Measurements from ENCODE around the gene PBRM1. TPM values are rescaled to one million over a fixed set of nuclear protein-coding genes. Genes with fewer than 3 reads are reported as not detected.
A peak's percentile ranks its signal among the peaks of the same experiment; 100 is the strongest.

Gene PBRM1
- total RNA-seq, 1 donor, result 74.3 TPM

GRCh38 chr3:52574056-52574965 lies 111.4 kb downstream of the PBRM1 start:
- no peak overlapping the region for H3K4me3 ChIP-seq (ENCODE audit: low read depth, low read length)
- peak; percentile 19 for DNase-seq (ENCODE audit: low read depth)
- no peak for TF ChIP-seq CTCF (IDR thresholded peaks at IDR 0.05; ENCODE audit: insufficient read depth, low read depth, low read length)

GRCh38 chr3:52572221-52572620 lies 113.5 kb downstream of the PBRM1 start:
- DNase-seq (ENCODE audit: low read depth), result no peak
- no peak for TF ChIP-seq CTCF (IDR thresholded peaks at IDR 0.05; ENCODE audit: insufficient read depth, low read depth, low read length)
- H3K4me3 ChIP-seq (ENCODE audit: low read depth, low read length), result no peak overlapping the region

- DNase-seq (ENCODE audit: low read depth), result peak; percentile 46
- H3K4me3 ChIP-seq (ENCODE audit: low read depth, low read length), result no peak overlapping the region
- no peak for TF ChIP-seq CTCF (IDR thresholded peaks at IDR 0.05; ENCODE audit: insufficient read depth, low read depth, low read length)
Observed at GRCh38 chr3:52570076-52570475, 115.6 kb downstream of the PBRM1 start.

GRCh38 chr3:52568069-52568468 lies 117.6 kb downstream of the PBRM1 start:
- TF ChIP-seq CTCF (IDR thresholded peaks at IDR 0.05; ENCODE audit: insufficient read depth, low read depth, low read length), result no peak
- no peak for DNase-seq (ENCODE audit: low read depth)

GRCh38 chr3:52563984-52564383 lies 121.7 kb downstream of the PBRM1 start:
- DNase-seq (ENCODE audit: low read depth), result no peak
- TF ChIP-seq CTCF (IDR thresholded peaks at IDR 0.05; ENCODE audit: insufficient read depth, low read depth, low read length), result no peak
- H3K4me3 ChIP-seq (ENCODE audit: low read depth, low read length), result no peak overlapping the region

More at GRCh38 chr3:52568069-52568468, 117.6 kb downstream of the PBRM1 start:
- H3K4me3 ChIP-seq (ENCODE audit: low read depth, low read length), result no peak overlapping the region

GRCh38 chr3:52561028-52561747 lies 124.5 kb downstream of the PBRM1 start:
- H3K4me3 ChIP-seq (ENCODE audit: low read depth, low read length), result no peak overlapping the region
- DNase-seq (ENCODE audit: low read depth), result no peak
- no peak for TF ChIP-seq CTCF (IDR thresholded peaks at IDR 0.05; ENCODE audit: insufficient read depth, low read depth, low read length)
